ENCODE data around the gene ALK. TPM values are rescaled to one million over a fixed set of nuclear protein-coding genes. Genes with fewer than 3 reads are reported as not detected.

The ALK gene
- total RNA-seq, 1 experiment from 2014 or later = not detected

- H3K4me1 Mint-ChIP-seq = no peaks in the 10 kb centered on the region
- TF ChIP-seq CTCF (conservative IDR thresholded peaks at IDR 0.05) = no peak
- no peaks in the 10 kb centered on the region for H3K79me2 ChIP-seq (ENCODE audit: insufficient read depth, low read length)
- H3K4me1 ChIP-seq (ENCODE audit: insufficient read depth, low read length) = no peaks in the 10 kb centered on the region
- no peak overlapping the region for H3K27ac ChIP-seq (ENCODE audit: insufficient read length, low read depth, low read length)
- H3K23ac ChIP-seq (ENCODE audit: insufficient read length, low read depth, low read length) = no peak overlapping the region
- H4K20me1 ChIP-seq (ENCODE audit: control insufficient read depth, insufficient read depth, insufficient read length) = no peaks in the 10 kb centered on the region
- no peak overlapping the region for H3K4me3 Mint-ChIP-seq
- H3K18ac ChIP-seq (ENCODE audit: insufficient read length, low read depth, low read length) = no peak overlapping the region
- H3K9ac ChIP-seq (ENCODE audit: extremely low read depth, insufficient read length, low read length) = no peak overlapping the region
- H3K27me3 ChIP-seq (ENCODE audit: insufficient read depth, low read length) = no peaks in the 10 kb centered on the region
- H2BK12ac ChIP-seq (ENCODE audit: insufficient read length, low read depth, low read length) = no peak overlapping the region
- H3K56ac ChIP-seq (ENCODE audit: insufficient read length, low read depth, low read length) = no peak overlapping the region
- no peak overlapping the region for H4K5ac ChIP-seq (ENCODE audit: insufficient read length, low read depth, low read length)
- H2BK5ac ChIP-seq (ENCODE audit: insufficient read length, low read length) = no peak overlapping the region
- H3K36me3 Mint-ChIP-seq (ENCODE audit: insufficient read depth in 1 of 3, low read depth in 3 of 3) = no peaks in the 10 kb centered on the region
- no peak overlapping the region for H3K27ac Mint-ChIP-seq
- H3K14ac ChIP-seq (ENCODE audit: insufficient read depth, low read length) = no peak overlapping the region
- no peaks in the 10 kb centered on the region; the same call in 1 of the 2 replicates for H3K27me3 Mint-ChIP-seq (ENCODE audit: low read depth)
- no peaks in the 10 kb centered on the region for H3K23me2 ChIP-seq (ENCODE audit: insufficient read length, low read depth, low read length, poor library complexity, severe bottlenecking)
- H2BK20ac ChIP-seq (ENCODE audit: low read depth, low read length, poor library complexity, severe bottlenecking) = no peak overlapping the region
- no CpG with 5 or more reads among the region's 3 CpGs for WGBS (ENCODE audit: extremely low coverage, insufficient read length, low lambda C conversion rate)
- no peak overlapping the region for H2AK5ac ChIP-seq (ENCODE audit: insufficient read length, low read length)
- DNase-seq = no peak
- H3K4ac ChIP-seq (ENCODE audit: low read depth, low read length) = no peak overlapping the region
- H2AFZ ChIP-seq (ENCODE audit: low read length) = no peak overlapping the region
- H2BK120ac ChIP-seq (ENCODE audit: low read depth, low read length, poor library complexity, severe bottlenecking) = no peak overlapping the region
- H3K9me3 Mint-ChIP-seq = no peaks in the 10 kb centered on the region
- H4K8ac ChIP-seq (replicated peaks; ENCODE audit: insufficient read length, low read depth, low read length) = no peak overlapping the region
- no peak overlapping the region for H3K4me2 ChIP-seq (ENCODE audit: insufficient read depth, insufficient read length, low read length)
- no peak overlapping the region for H3T11ph ChIP-seq (ENCODE audit: low read length)
- H3K9me3 ChIP-seq (ENCODE audit: control insufficient read depth, low read depth, low read length) = no peaks in the 10 kb centered on the region
- H2BK15ac ChIP-seq (ENCODE audit: low read depth, low read length) = no peak overlapping the region
- no peaks in the 10 kb centered on the region for H3K79me1 ChIP-seq (ENCODE audit: insufficient read depth, low read depth, low read length, poor library complexity, severe bottlenecking)
- H4K91ac ChIP-seq (ENCODE audit: insufficient read length, low read depth, low read length) = no peak overlapping the region
Observed at GRCh38 chr2:29147963-29148362, 773.4 kb downstream of the ALK start.
